Common myeloid progenitor, CD34-positive (primary cell): ENCODE results near the gene MPZL1.

ENCODE experiments used
- CTCF ChIA-PET: fragments of 350-600 bp; sonication (Branson Sonifier 250); formaldehyde crosslinking; loops from one replicate; lab custom pipeline; 2021; ENCODE audit warnings: antibody characterized with exemption; lab: Charles Lee
- POLR2A ChIA-PET: fragments of 350-600 bp; sonication (Branson Sonifier 250); formaldehyde crosslinking; loops from one replicate; lab custom pipeline; 2021; ENCODE audit warnings: antibody characterized with exemption; lab: Charles Lee
- DNase-seq, 3 donors: peaks; one replicate each; pipeline versions ENCODE4 v3.0.0 to v3.0.0-alpha.2; 2013
- H3K27ac ChIP-seq, 2 experiments: 1 replicate in 1 of 2; 2 replicates in 1 of 2; pipeline ENCODE4 v1.7.0; 2013; ENCODE audit warnings: inconsistent platforms in 2 of 2, low read length in 2 of 2, mild to moderate bottlenecking in 2 of 2, low read depth in 1 of 2, moderate library complexity in 1 of 2; ENCODE audit not compliant: severe bottlenecking in 2 of 2, insufficient read depth in 1 of 2, poor library complexity in 1 of 2
- H3K27me3 ChIP-seq, 5 experiments: replicated peaks in 2 of 5; 1 replicate in 3 of 5; 2 replicates in 2 of 5; pipeline versions ENCODE4 v1.6.1 to v1.7.0; 2013; ENCODE audit warnings: low read length in 4 of 5, mild to moderate bottlenecking in 2 of 5, moderate library complexity in 2 of 5, inconsistent platforms in 1 of 5; ENCODE audit not compliant: insufficient read depth in 5 of 5, control insufficient read depth in 4 of 5
- H3K36me3 ChIP-seq, 4 experiments: 1 replicate in 2 of 4; 2 replicates in 2 of 4; pipeline versions ENCODE4 v1.6.1 to v1.7.0; 2013; ENCODE audit warnings: low read length in 3 of 4, control low read depth in 1 of 4, mild to moderate bottlenecking in 1 of 4; ENCODE audit not compliant: control insufficient read depth in 4 of 4, insufficient read depth in 4 of 4
- H3K4me1 ChIP-seq, 4 experiments: 1 replicate in 3 of 4; 2 replicates in 1 of 4; pipeline versions ENCODE4 v1.6.1 to v1.7.1; 2013; ENCODE audit warnings: low read length in 3 of 4, mild to moderate bottlenecking in 3 of 4, control low read depth in 1 of 4, inconsistent platforms in 1 of 4, moderate library complexity in 1 of 4; ENCODE audit not compliant: control insufficient read depth in 4 of 4, insufficient read depth in 4 of 4; ENCODE audit errors: control extremely low read depth in 1 of 4
- H3K4me3 ChIP-seq, 7 experiments: 1 replicate in 4 of 7; 2 replicates in 3 of 7; pipeline versions ENCODE4 v1.5.1 to v1.7.0; 2013; ENCODE audit warnings: mild to moderate bottlenecking in 7 of 7, low read length in 6 of 7, moderate library complexity in 6 of 7, inconsistent platforms in 2 of 7, low read depth in 2 of 7, control low read depth in 1 of 7; ENCODE audit not compliant: insufficient read depth in 4 of 7, control insufficient read depth in 1 of 7; ENCODE audit errors: extremely low read depth in 1 of 7
- H3K9me3 ChIP-seq, 5 experiments: 1 replicate in 4 of 5; 2 replicates in 1 of 5; pipeline versions ENCODE4 v1.6.1 to v1.7.1; 2013; ENCODE audit warnings: low read length in 4 of 5, mild to moderate bottlenecking in 2 of 5, inconsistent platforms in 1 of 5, low read depth in 1 of 5, moderate library complexity in 1 of 5; ENCODE audit not compliant: control insufficient read depth in 4 of 5, insufficient read depth in 2 of 5; ENCODE audit errors: control extremely low read depth in 1 of 5
- WGBS: methylation state at CpG from one replicate; pipeline ENCODE4 v1.1.5; 2013; ENCODE audit not compliant: insufficient coverage; 5-methylcytosine and 5-hydroxymethylcytosine counted together

MPZL1 gene

GRCh38 chr1:167770127-167770526, 48.3 kb downstream of the MPZL1 start:
- POLR2A ChIA-PET, result interaction anchor here (0.5 kb wide), 1 partner anchor 1826 kb away, joined by 3 read pairs; no protein-coding TSS in a partner anchor
- Histone ChIP-seq H3K9me3 (peaks cover 0 to 1% (median 0%) of the 10 kb centered on the region in 5 experiments), H3K27me3 (no peaks in the 10 kb centered on the region), H3K36me3 (peaks cover 15 to 49% (median 26%) of the 10 kb centered on the region in 4 experiments), H3K4me1 (peaks cover 0 to 19% (median 3%) of the 10 kb centered on the region in 4 experiments), H3K4me3 (no peak overlapping the region), H3K27ac (no peak overlapping the region)
- CTCF ChIA-PET, result interaction anchor here (0.9 kb wide), 1 partner anchor 20 kb away, joined by 3 read pairs; no protein-coding TSS in a partner anchor
- no peak for DNase-seq
- 83% methylated on average over 1 of the region's 3 CpGs for WGBS

GRCh38 chr1:167772436-167772835, 50.7 kb downstream of the MPZL1 start:
- H3K36me3 ChIP-seq, result peaks cover 11 to 45% (median 22%) of the 10 kb centered on the region in 4 experiments
- no peak overlapping the region for H3K4me3 ChIP-seq

GRCh38 chr1:167773516-167773915, 51.7 kb downstream of the MPZL1 start:
- H3K9me3 ChIP-seq, result peaks cover 0 to 1% (median 0%) of the 10 kb centered on the region in 5 experiments
- CTCF ChIA-PET, result no interaction called here
- peaks cover 9 to 47% (median 25%) of the 10 kb centered on the region in 4 experiments for H3K36me3 ChIP-seq
- WGBS, result no CpG with 5 or more reads among the region's 2 CpGs
- peaks cover 0 to 12% (median 5%) of the 10 kb centered on the region in 4 experiments for H3K4me1 ChIP-seq
- no peaks in the 10 kb centered on the region for H3K27me3 ChIP-seq
- H3K4me3 ChIP-seq, result no peak overlapping the region
- no peak for DNase-seq
- no peak overlapping the region for H3K27ac ChIP-seq
- POLR2A ChIA-PET, result no interaction called here

More at GRCh38 chr1:167772436-167772835, 50.7 kb downstream of the MPZL1 start:
- no peaks in the 10 kb centered on the region for H3K27me3 ChIP-seq
- 100% methylated on average over 2 of the region's 4 CpGs for WGBS
- no peak for DNase-seq
- H3K9me3 ChIP-seq, result peaks cover 0 to 1% (median 0%) of the 10 kb centered on the region in 5 experiments
- POLR2A ChIA-PET, result no interaction called here
- peaks cover 0 to 18% (median 5%) of the 10 kb centered on the region in 4 experiments for H3K4me1 ChIP-seq
- no peak overlapping the region for H3K27ac ChIP-seq
- CTCF ChIA-PET, result no interaction called here

GRCh38 chr1:167774710-167775109, 52.9 kb downstream of the MPZL1 start:
- Histone ChIP-seq H3K27me3 (no peaks in the 10 kb centered on the region), H3K4me1 (peaks cover 0 to 12% (median 5%) of the 10 kb centered on the region in 4 experiments), H3K9me3 (peaks cover 0 to 2% (median 0%) of the 10 kb centered on the region in 5 experiments), H3K36me3 (peaks cover 9 to 42% (median 20%) of the 10 kb centered on the region in 4 experiments), H3K27ac (no peak overlapping the region), H3K4me3 (no peak overlapping the region)
- CTCF ChIA-PET, result interaction anchor here (0.6 to 1.6 kb wide), 2 partner anchors 16 to 19 kb away, joined by 3 to 4 read pairs; no protein-coding TSS in a partner anchor
- DNase-seq, result no peak
- POLR2A ChIA-PET, result no interaction called here

GRCh38 chr1:167775178-167775577, 53.4 kb downstream of the MPZL1 start:
- peaks cover 6 to 42% (median 17%) of the 10 kb centered on the region in 4 experiments for H3K36me3 ChIP-seq
- POLR2A ChIA-PET, result no interaction called here
- DNase-seq, result no peak

GRCh38 chr1:167776151-167776550, 54.4 kb downstream of the MPZL1 start:
- ChIA-PET POLR2A (interaction anchor here (0.6 to 0.7 kb wide), 2 partner anchors 9 to 1628 kb away, joined by 3 read pairs; no protein-coding TSS in a partner anchor), CTCF (interaction anchor here (1.5 to 1.6 kb wide), 3 partner anchors 10 to 21 kb away, joined by 3 to 5 read pairs (median 4); no protein-coding TSS in a partner anchor)
- 86% methylated on average over 1 of the region's 1 CpG for WGBS
- H3K4me1 ChIP-seq, result peaks cover 0 to 12% (median 5%) of the 10 kb centered on the region in 4 experiments
- peaks cover 0 to 48% (median 13%) of the 10 kb centered on the region in 4 experiments for H3K36me3 ChIP-seq
- no peak for DNase-seq
- H3K9me3 ChIP-seq, result peaks cover 0 to 10% (median 0%) of the 10 kb centered on the region in 5 experiments
- no peaks in the 10 kb centered on the region for H3K27me3 ChIP-seq
- H3K27ac ChIP-seq, result no peak overlapping the region
- no peak overlapping the region for H3K4me3 ChIP-seq

More at GRCh38 chr1:167775178-167775577, 53.4 kb downstream of the MPZL1 start:
- no peak overlapping the region for H3K4me3 ChIP-seq
- no peaks in the 10 kb centered on the region for H3K27me3 ChIP-seq
- no CpG with 5 or more reads among the region's 2 CpGs for WGBS
- H3K4me1 ChIP-seq, result peaks cover 0 to 12% (median 5%) of the 10 kb centered on the region in 4 experiments
- peaks cover 0 to 3% (median 0%) of the 10 kb centered on the region in 5 experiments for H3K9me3 ChIP-seq
- no peak overlapping the region for H3K27ac ChIP-seq
- CTCF ChIA-PET, result interaction anchor here (0.6 to 1.6 kb wide), 4 partner anchors 9 to 22 kb away, joined by 3 to 5 read pairs (median 4); no protein-coding TSS in a partner anchor
